HepG2 (cell line): Measurements from ENCODE around the gene FGF14. TPM values are rescaled to one million over a fixed set of nuclear protein-coding genes. Genes with fewer than 3 reads are reported as not detected.

ENCODE experiments used
- ATAC-seq: fragments of 200-7000 bp; cut with Tn5 transposase; 3 replicates; pipeline ENCODE4 v1.9.1; 2020; ENCODE audit warnings: mild to moderate bottlenecking, moderate library complexity
- BruUV-seq: library from RNA; stranded (reverse); fragments of 400-500 nt; replicated peaks from 2 replicates; lab custom pipeline; 2021; lab: Mats Ljungman, UMichigan
- CTCF ChIA-PET: fragments of 300-600 bp; formaldehyde crosslinking; extraction: SDS; loops from one replicate; lab custom pipeline; 2021; ENCODE audit warnings: low total read pairs, inconsistent platforms, low intra/inter-chr PET ratio; lab: Yijun Ruan, JAX
- POLR2A ChIA-PET: fragments of 350-600 bp; sonication (Branson Sonifier 250); formaldehyde crosslinking; loops from one replicate; lab custom pipeline; 2020; ENCODE audit warnings: antibody characterized with exemption, inconsistent platforms; lab: Yijun Ruan, JAX
- DNase-seq: peaks from one replicate; pipeline ENCODE4 v3.0.0-alpha.2; 2015; ENCODE audit warnings: low spot score
- FAIRE-seq: peaks from 3 replicates; lab custom pipeline; 2011; peaks lifted over from hg19 to GRCh38; lab: Jason Lieb, UNC
- H2AFZ ChIP-seq: one replicate; pipeline ENCODE4 v1.6.1; 2011; ENCODE audit warnings: low read length, inconsistent platforms
- H3K27ac ChIP-seq: fragments of 300-600 bp; 3 replicates; pipeline ENCODE4 v1.8.0; 2011; ENCODE audit warnings: mixed run types, mild to moderate bottlenecking, mixed read lengths, low read length, inconsistent platforms; ENCODE audit not compliant: insufficient read depth; ENCODE audit errors: extremely low read length
- H3K27me3 ChIP-seq, 2 experiments: fragments of 200-600 bp in 1 of 2; 2 replicates in 1 of 2; 3 replicates in 1 of 2; pipeline versions ENCODE4 v1.6.0 to v1.8.0; 2011; ENCODE audit warnings: low read length in 2 of 2, mild to moderate bottlenecking in 2 of 2, moderate library complexity in 2 of 2, inconsistent platforms in 1 of 2; ENCODE audit not compliant: insufficient read depth in 2 of 2, control insufficient read depth in 1 of 2
- H3K36me3 ChIP-seq, 2 experiments: fragments of 200-600 bp in 1 of 2; replicated peaks in 1 of 2; 2 replicates in 1 of 2; 3 replicates in 1 of 2; pipeline versions ENCODE4 v1.5.1 to v1.8.0; 2011; ENCODE audit warnings: low read length in 2 of 2, inconsistent platforms in 1 of 2; ENCODE audit not compliant: insufficient read depth in 2 of 2, control insufficient read depth in 1 of 2
- H3K4me1 ChIP-seq: 2 replicates; pipeline ENCODE4 v1.5.1; 2012; ENCODE audit warnings: low read length, inconsistent platforms; ENCODE audit not compliant: insufficient read depth
- H3K4me2 ChIP-seq: 2 replicates; pipeline ENCODE4 v1.6.0; 2011; ENCODE audit warnings: low read depth, low read length, inconsistent platforms
- H3K4me3 ChIP-seq, 3 experiments: fragments of 200-600 bp in 1 of 3; sonication (generic), shearing (Covaris generic) in 1 of 3; replicated peaks in 1 of 3; 2 replicates each; pipeline ENCODE4 v1.5.1; 2011 to 2016; ENCODE audit warnings: low read length in 3 of 3, inconsistent platforms in 2 of 3, low read depth in 2 of 3, mild to moderate bottlenecking in 2 of 3, control low read depth in 1 of 3, mixed read lengths in 1 of 3; ENCODE audit not compliant: insufficient read depth in 1 of 3
- H3K79me2 ChIP-seq: one replicate; pipeline ENCODE4 v1.6.1; 2011; ENCODE audit warnings: low read length, inconsistent platforms; ENCODE audit not compliant: insufficient read depth
- H3K9ac ChIP-seq: 2 replicates; pipeline ENCODE4 v1.6.0; 2011; ENCODE audit warnings: mild to moderate bottlenecking, low read depth, low read length, inconsistent platforms; ENCODE audit not compliant: insufficient read depth
- H3K9me3 ChIP-seq: 2 replicates; pipeline ENCODE4 v1.5.1; 2012; ENCODE audit warnings: mild to moderate bottlenecking, low read length
- H4K20me1 ChIP-seq: 2 replicates; pipeline ENCODE4 v1.6.0; 2011; ENCODE audit warnings: inconsistent platforms, mild to moderate bottlenecking, low read length, moderate library complexity; ENCODE audit not compliant: insufficient read depth
- ATAD3A ChIP-seq: sonication (generic); formaldehyde crosslinking; IDR thresholded peaks from 2 replicates; pipeline ENCODE4 v1.4.0; 2020; ENCODE audit warnings: missing genetic modification reagents
- ATF7-NPFF ChIP-seq: sonication (generic); formaldehyde crosslinking; IDR thresholded peaks from 2 replicates; pipeline ENCODE4 v1.8.1; 2023; ENCODE audit warnings: mild to moderate bottlenecking, low read depth, missing genetic modification reagents, moderate library complexity
- ETV6 ChIP-seq: sonication (generic); formaldehyde crosslinking; conservative IDR thresholded peaks from 2 replicates; pipeline ENCODE4 v1.4.0; 2020; ENCODE audit warnings: missing genetic modification reagents
- GLI4 ChIP-seq: sonication (generic); formaldehyde crosslinking; IDR thresholded peaks from 2 replicates; pipeline ENCODE4 v1.5.1; 2020; ENCODE audit warnings: missing genetic modification reagents, mild to moderate bottlenecking, moderate library complexity, borderline replicate concordance
- IRF9 ChIP-seq: sonication (generic); formaldehyde crosslinking; IDR thresholded peaks from 2 replicates; pipeline ENCODE4 v1.8.0; 2022; ENCODE audit warnings: missing genetic modification reagents, mild to moderate bottlenecking, borderline replicate concordance
- KDM1A ChIP-seq: IDR thresholded peaks from 2 replicates; pipeline ENCODE4 v1.6.1; 2016; ENCODE audit warnings: missing compliant biosample characterization
- KDM3A ChIP-seq: IDR thresholded peaks from 2 replicates; pipeline ENCODE4 v1.6.1; 2018; ENCODE audit warnings: low read depth, missing compliant biosample characterization
- MEIS1 ChIP-seq: sonication (generic); formaldehyde crosslinking; IDR thresholded peaks from 2 replicates; pipeline ENCODE4 v1.9.0; 2021; ENCODE audit warnings: mild to moderate bottlenecking, missing genetic modification reagents, moderate library complexity, borderline replicate concordance
- NBN ChIP-seq: fragments of 450-650 bp; conservative IDR thresholded peaks from 2 replicates; pipeline ENCODE4 v1.6.1; 2017
- NFKBIZ ChIP-seq: IDR thresholded peaks from 2 replicates; pipeline ENCODE4 v1.6.1; 2018; ENCODE audit warnings: missing genetic modification reagents, missing compliant biosample characterization
- PRPF4 ChIP-seq: fragments of 200-400 bp; formaldehyde crosslinking; IDR thresholded peaks from 2 replicates; pipeline ENCODE4 v1.6.1; 2016; ENCODE audit warnings: low read length, low read depth; ENCODE audit not compliant: poor library complexity, severe bottlenecking
- RXRA ChIP-seq: sonication (generic); formaldehyde crosslinking; IDR thresholded peaks from 2 replicates; pipeline ENCODE4 v1.5.1; 2020; ENCODE audit warnings: missing genetic modification reagents
- SMYD3 ChIP-seq: sonication (generic); formaldehyde crosslinking; IDR thresholded peaks from 2 replicates; pipeline ENCODE4 v1.8.1; 2023; ENCODE audit warnings: mild to moderate bottlenecking, missing genetic modification reagents
- SNAI1 ChIP-seq: sonication (generic); formaldehyde crosslinking; IDR thresholded peaks from 2 replicates; pipeline ENCODE4 v1.5.0; 2020; ENCODE audit warnings: mild to moderate bottlenecking, missing genetic modification reagents, borderline replicate concordance
- THRA ChIP-seq: sonication (generic); formaldehyde crosslinking; IDR thresholded peaks from 2 replicates; pipeline ENCODE4 v1.4.0; 2020; ENCODE audit warnings: missing genetic modification reagents, borderline replicate concordance
- ZFP41 ChIP-seq: sonication (generic); formaldehyde crosslinking; IDR thresholded peaks from 2 replicates; pipeline ENCODE4 v1.4.0; 2020; ENCODE audit warnings: mild to moderate bottlenecking, missing genetic modification reagents, borderline replicate concordance
- ZIK1 ChIP-seq: sonication (generic); formaldehyde crosslinking; IDR thresholded peaks from 2 replicates; pipeline ENCODE4 v1.5.0; 2020; ENCODE audit warnings: mild to moderate bottlenecking, low read depth, missing genetic modification reagents, borderline replicate concordance
- ZMYM3 ChIP-seq: sonication (generic); formaldehyde crosslinking; IDR thresholded peaks from 2 replicates; pipeline ENCODE4 v1.5.1; 2020; ENCODE audit warnings: mild to moderate bottlenecking, missing genetic modification reagents
- ZNF121 ChIP-seq: sonication (generic); formaldehyde crosslinking; IDR thresholded peaks from 2 replicates; pipeline ENCODE4 v1.5.0; 2020; ENCODE audit warnings: mild to moderate bottlenecking, missing genetic modification reagents
- ZNF329 ChIP-seq: sonication (generic); formaldehyde crosslinking; IDR thresholded peaks from 2 replicates; pipeline ENCODE4 v1.9.0; 2021; ENCODE audit warnings: low read depth, mild to moderate bottlenecking, missing genetic modification reagents
- ZNF383 ChIP-seq: sonication (generic); formaldehyde crosslinking; IDR thresholded peaks from 2 replicates; pipeline ENCODE4 v1.4.0; 2020; ENCODE audit warnings: missing genetic modification reagents, mild to moderate bottlenecking, borderline replicate concordance
- ZNF614 ChIP-seq: IDR thresholded peaks from 2 replicates; pipeline ENCODE4 v1.6.1; 2018; ENCODE audit warnings: missing biosample characterization, missing genetic modification reagents, inconsistent platforms, borderline replicate concordance
- WGBS: methylation state at CpG from one replicate; pipeline ENCODE4 v1.1.6; 2017; ENCODE audit warnings: low lambda C conversion rate; 5-methylcytosine and 5-hydroxymethylcytosine counted together
- in situ Hi-C: cut with HindIII; loops from 2 replicates; pipeline ENCODE4 v1.10.0; 2017; ENCODE audit warnings: low pct_unique_long_range_greater_than_20kb; ENCODE audit not compliant: extremely low pct_ligation_motif_present
- intact Hi-C: fragments of 100-400 bp; cut with micrococcal nuclease; formaldehyde crosslinking; loops from one replicate; pipeline ENCODE4 v1.10.0; 2022; ENCODE audit not compliant: unreplicated experiment
- polyA plus RNA-seq, 8 experiments: library from polyadenylated mRNA; depleted of rRNA in 3 of 8; stranded (reverse) in 7 of 8; unstranded in 1 of 8; fragments of >200 nt; fragmentation: Illumina TruSeq in 4 of 8; extraction: Trizol in 4 of 8; gene quantifications; 2 replicates each; pipeline versions ENCODE4 v1.2.1 to v1.2.3, GENCODE V29; 2011 to 2016; ENCODE audit warnings: low read depth in 4 of 8, missing spikeins in 1 of 8, mixed read lengths in 1 of 8; ENCODE audit not compliant: insufficient read depth in 1 of 8
- total RNA-seq, 5 experiments: library from RNA; depleted of rRNA; stranded (reverse); fragments of >200 nt; fragmentation: Illumina TruSeq; extraction: Trizol; gene quantifications; 2 replicates each; pipeline ENCODE4 v1.2.3, GENCODE V29; 2016; ENCODE audit warnings: low read depth in 1 of 5

FGF14 gene
- total and polyA plus RNA-seq, 2 of the 13 experiments (the other 11 are each of a cell fraction or from before 2014, with no cell fraction given) = not detected

DNA sequence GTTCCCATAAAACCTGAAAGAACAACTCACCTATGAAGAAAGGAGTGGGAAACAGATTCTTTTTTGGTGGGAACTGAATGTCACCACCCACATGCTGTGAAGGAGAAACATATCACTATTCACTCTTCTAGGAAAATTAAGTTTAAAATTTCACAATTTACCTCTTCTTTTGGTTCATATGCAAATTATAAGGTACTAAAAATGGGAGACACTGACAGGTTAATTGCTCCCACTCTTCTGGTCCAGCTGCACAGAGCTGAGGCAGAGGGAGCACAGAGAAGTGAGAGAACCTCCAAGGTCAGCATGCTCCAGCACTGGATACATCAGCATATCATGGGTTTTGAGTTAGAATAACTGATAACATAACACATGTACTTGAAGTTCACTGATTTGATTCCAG is 186.9 kb downstream of the FGF14 start (continued):
- TF ChIP-seq SMYD3 (CRISPR knock-in tag) (no peak), SNAI1 (CRISPR knock-in tag) (no peak), GLI4 (CRISPR knock-in tag) (no peak), NBN (no peak), IRF9 (no peak), NFKBIZ (CRISPR knock-in tag) (no peak)

- Histone ChIP-seq H3K79me2 (no peaks in the 10 kb centered on the region), H4K20me1 (no peaks in the 10 kb centered on the region), H3K4me2 (no peak overlapping the region), H3K36me3 (no peaks in the 10 kb centered on the region), H3K27ac (no peak overlapping the region), H3K4me3 (no peak overlapping the region), H3K4me1 (no peaks in the 10 kb centered on the region), H2AFZ (no peak overlapping the region), H3K9me3 (no peaks in the 10 kb centered on the region), H3K9ac (no peak overlapping the region), H3K27me3 (no peaks in the 10 kb centered on the region)
- WGBS = 2% methylated on average over 3 of the region's 3 CpGs
- no TSS peak for BruUV-seq
- intact Hi-C loops (no loop called here), in situ Hi-C loops (no loop called here)
- ChIA-PET POLR2A (no interaction called here), CTCF (no interaction called here)
- DNase-seq = no peak
- ATAC-seq = no peak
- no peak for FAIRE-seq
- TF ChIP-seq ZFP41 (CRISPR knock-in tag) = no peak
- TF ChIP-seq ZNF121 (CRISPR knock-in tag) = no peak
- TF ChIP-seq ZIK1 (CRISPR knock-in tag) = no peak
- no peak for TF ChIP-seq PRPF4
- no peak for TF ChIP-seq ZNF614
- TF ChIP-seq ATF7-NPFF (CRISPR knock-in tag) = no peak
- TF ChIP-seq KDM1A = no peak
- TF ChIP-seq MEIS1 = no peak
- TF ChIP-seq THRA (CRISPR knock-in tag) = no peak
- no peak for TF ChIP-seq RXRA (CRISPR knock-in tag)
- TF ChIP-seq ZNF383 (CRISPR knock-in tag) = no peak
- TF ChIP-seq ZMYM3 (CRISPR knock-in tag) = no peak
- TF ChIP-seq ZNF329 = no peak
- TF ChIP-seq KDM3A (CRISPR knock-in tag) = no peak
- no peak for TF ChIP-seq ATAD3A (CRISPR knock-in tag)
- no peak for TF ChIP-seq ETV6
These were observed 189.1 kb downstream of the FGF14 start for GRCh38 chr13:102212729-102213128.
